H9 (cell line): ENCODE data around the gene SMNDC1. TPM values are rescaled to one million over a fixed set of nuclear protein-coding genes. Genes with fewer than 3 reads are reported as not detected.

ENCODE experiments used
- DNase-seq: peaks from one replicate; pipeline ENCODE4 v3.0.0-alpha.2; 2017
- H2AFZ ChIP-seq: one replicate; pipeline ENCODE4 v1.6.1; 2013; ENCODE audit warnings: mild to moderate bottlenecking, low read length, control low read depth, moderate library complexity
- H2AK5ac ChIP-seq: 2 replicates; pipeline ENCODE4 v1.6.1; 2013; ENCODE audit warnings: low read length, control low read depth, mixed read lengths; ENCODE audit not compliant: insufficient read length
- H2BK120ac ChIP-seq: one replicate; pipeline ENCODE4 v1.6.1; 2013; ENCODE audit warnings: low read depth, mild to moderate bottlenecking, low read length, control low read depth, inconsistent platforms; ENCODE audit not compliant: poor library complexity, severe bottlenecking
- H2BK12ac ChIP-seq: 2 replicates; pipeline ENCODE4 v1.6.1; 2013; ENCODE audit warnings: low read length, control low read depth, mixed read lengths, low read depth; ENCODE audit not compliant: insufficient read length
- H2BK15ac ChIP-seq: 2 replicates; pipeline ENCODE4 v1.6.1; 2013; ENCODE audit warnings: low read depth, low read length, control low read depth
- H2BK20ac ChIP-seq: one replicate; pipeline ENCODE4 v1.6.1; 2013; ENCODE audit warnings: low read depth, mild to moderate bottlenecking, low read length, control low read depth, inconsistent platforms; ENCODE audit not compliant: poor library complexity, severe bottlenecking
- H2BK5ac ChIP-seq: 2 replicates; pipeline ENCODE4 v1.6.1; 2013; ENCODE audit warnings: low read length, control low read depth, mixed read lengths; ENCODE audit not compliant: insufficient read length
- H3K14ac ChIP-seq: 2 replicates; pipeline ENCODE4 v1.6.1; 2013; ENCODE audit warnings: low read length, control low read depth; ENCODE audit not compliant: insufficient read depth
- H3K18ac ChIP-seq: 2 replicates; pipeline ENCODE4 v1.6.1; 2013; ENCODE audit warnings: low read depth, mild to moderate bottlenecking, mixed read lengths, low read length, control low read depth; ENCODE audit not compliant: insufficient read length
- H3K23ac ChIP-seq: 2 replicates; pipeline ENCODE4 v1.6.1; 2013; ENCODE audit warnings: low read length, control low read depth, mixed read lengths, low read depth; ENCODE audit not compliant: insufficient read length
- H3K23me2 ChIP-seq: 2 replicates; pipeline ENCODE4 v1.6.1; 2013; ENCODE audit warnings: low read depth, mild to moderate bottlenecking, mixed read lengths, low read length, control low read depth; ENCODE audit not compliant: insufficient read length, poor library complexity, severe bottlenecking
- H3K27ac ChIP-seq: 2 replicates; pipeline ENCODE4 v1.5.1; 2013; ENCODE audit warnings: low read length, control low read depth, mixed read lengths, low read depth; ENCODE audit not compliant: insufficient read length
- H3K27me3 ChIP-seq: 2 replicates; pipeline ENCODE4 v1.6.1; 2013; ENCODE audit warnings: low read length, control low read depth, inconsistent platforms; ENCODE audit not compliant: insufficient read depth
- H3K4ac ChIP-seq: 2 replicates; pipeline ENCODE4 v1.6.1; 2013; ENCODE audit warnings: low read depth, mild to moderate bottlenecking, control low read depth, inconsistent platforms, low read length, moderate library complexity
- H3K4me1 ChIP-seq: 2 replicates; pipeline ENCODE4 v1.6.1; 2013; ENCODE audit warnings: low read length, control low read depth, inconsistent platforms; ENCODE audit not compliant: insufficient read depth
- H3K4me2 ChIP-seq: 2 replicates; pipeline ENCODE4 v1.6.1; 2013; ENCODE audit warnings: low read length, control low read depth, mixed read lengths; ENCODE audit not compliant: insufficient read length, insufficient read depth
- H3K56ac ChIP-seq: 2 replicates; pipeline ENCODE4 v1.6.1; 2013; ENCODE audit warnings: low read depth, mild to moderate bottlenecking, mixed read lengths, low read length, control low read depth; ENCODE audit not compliant: insufficient read length
- H3K79me1 ChIP-seq: 2 replicates; pipeline ENCODE4 v1.6.1; 2013; ENCODE audit warnings: low read depth, mild to moderate bottlenecking, moderate library complexity, low read length, control low read depth, inconsistent platforms; ENCODE audit not compliant: insufficient read depth, poor library complexity, severe bottlenecking
- H3K79me2 ChIP-seq: 2 replicates; pipeline ENCODE4 v1.6.1; 2013; ENCODE audit warnings: low read length, control low read depth, inconsistent platforms; ENCODE audit not compliant: insufficient read depth
- H3K9ac ChIP-seq: 2 replicates; pipeline ENCODE4 v1.6.1; 2013; ENCODE audit warnings: low read length, control low read depth, mixed read lengths; ENCODE audit not compliant: insufficient read length; ENCODE audit errors: extremely low read depth
- H3K9me3 ChIP-seq: one replicate; pipeline ENCODE4 v1.6.1; 2013; ENCODE audit warnings: low read depth, low read length, inconsistent platforms; ENCODE audit not compliant: control insufficient read depth
- H3T11ph ChIP-seq: one replicate; pipeline ENCODE4 v1.6.1; 2013; ENCODE audit warnings: mild to moderate bottlenecking, low read length, control low read depth, inconsistent platforms
- H4K20me1 ChIP-seq: one replicate; pipeline ENCODE4 v1.6.1; 2013; ENCODE audit not compliant: control insufficient read depth, insufficient read length, insufficient read depth
- H4K5ac ChIP-seq: 2 replicates; pipeline ENCODE4 v1.6.1; 2013; ENCODE audit warnings: low read depth, mild to moderate bottlenecking, mixed read lengths, low read length, control low read depth; ENCODE audit not compliant: insufficient read length
- H4K8ac ChIP-seq: replicated peaks from 2 replicates; pipeline ENCODE4 v1.6.1; 2013; ENCODE audit warnings: low read length, control low read depth, mixed read lengths, low read depth; ENCODE audit not compliant: insufficient read length
- H4K91ac ChIP-seq: 2 replicates; pipeline ENCODE4 v1.6.1; 2013; ENCODE audit warnings: low read depth, mild to moderate bottlenecking, moderate library complexity, mixed read lengths, low read length, control low read depth; ENCODE audit not compliant: insufficient read length
- H3K27ac Mint-ChIP-seq, 3 experiments: 2 replicates in 2 of 3; 3 replicates in 1 of 3; pipeline ENCODE4 v1.8.0; 2020 to 2021; ENCODE audit warnings: mixed read lengths in 3 of 3, mild to moderate bottlenecking in 1 of 3, moderate library complexity in 1 of 3
- H3K27me3 Mint-ChIP-seq: 2 replicates; pipeline ENCODE4 v1.8.0; 2021; ENCODE audit warnings: low read depth, mild to moderate bottlenecking, moderate library complexity, mixed read lengths
- H3K36me3 Mint-ChIP-seq, 3 experiments: 2 replicates in 2 of 3; 3 replicates in 1 of 3; pipeline ENCODE4 v1.8.0; 2020 to 2021; ENCODE audit warnings: low read depth in 3 of 3, mixed read lengths in 3 of 3; ENCODE audit not compliant: insufficient read depth in 1 of 3
- H3K4me1 Mint-ChIP-seq, 2 experiments: 2 replicates each; pipeline ENCODE4 v1.8.0; 2020; ENCODE audit warnings: mixed read lengths in 2 of 2
- H3K4me3 Mint-ChIP-seq, 2 experiments: 2 replicates in 1 of 2; 3 replicates in 1 of 2; pipeline ENCODE4 v1.8.0; 2020 to 2021; ENCODE audit warnings: mild to moderate bottlenecking in 2 of 2, mixed read lengths in 2 of 2, moderate library complexity in 1 of 2
- H3K9me3 Mint-ChIP-seq, 2 experiments: 2 replicates in 1 of 2; 3 replicates in 1 of 2; pipeline ENCODE4 v1.8.0; 2020; ENCODE audit warnings: mild to moderate bottlenecking in 2 of 2, mixed read lengths in 2 of 2, moderate library complexity in 1 of 2
- CTCF ChIP-seq: fragments of 200-600 bp; sonication (generic); conservative IDR thresholded peaks from 3 replicates; pipeline ENCODE4 v1.8.0; 2021; ENCODE audit warnings: antibody characterized with exemption, mild to moderate bottlenecking
- total RNA-seq: library from RNA; stranded (reverse); gene quantifications from 2 replicates; pipeline ENCODE4 v1.2.1, GENCODE V29; 2021

The SMNDC1 gene
- total RNA-seq, 1 experiment from 2014 or later = 55.7 TPM

- no peak for DNase-seq
- no peak overlapping the region for H3K14ac ChIP-seq
- no peak overlapping the region for H2BK15ac ChIP-seq
- Mint-ChIP-seq H3K9me3 (no peaks in the 10 kb centered on the region), H3K27ac (no peak overlapping the region), H3K27me3 (peaks cover 5% of the 10 kb centered on the region), H3K36me3 (no peaks in the 10 kb centered on the region), H3K4me3 (no peak overlapping the region), H3K4me1 (peaks cover 9 to 17% of the 10 kb centered on the region in 2 experiments)
- TF ChIP-seq CTCF = no peak
- peaks cover under 1% of the 10 kb centered on the region; the same call in 1 of the 2 replicates for H3K4me1 ChIP-seq
- no peak overlapping the region for H2BK20ac ChIP-seq
- no peak overlapping the region for H3K9ac ChIP-seq
- no peaks in the 10 kb centered on the region for H3K9me3 ChIP-seq
- H4K20me1 ChIP-seq = no peaks in the 10 kb centered on the region
- H3K23me2 ChIP-seq = no peaks in the 10 kb centered on the region
- H3K27ac ChIP-seq = no peak overlapping the region
- no peaks in the 10 kb centered on the region for H3K79me1 ChIP-seq
- H3K27me3 ChIP-seq = no peaks in the 10 kb centered on the region
- H4K5ac ChIP-seq = no peak overlapping the region
- H3K79me2 ChIP-seq = no peaks in the 10 kb centered on the region
- no peak overlapping the region for H2BK5ac ChIP-seq
- H4K91ac ChIP-seq = no peak overlapping the region
- H2BK120ac ChIP-seq = no peak overlapping the region
- H3T11ph ChIP-seq = no peak overlapping the region
- no peak overlapping the region for H3K4ac ChIP-seq
- H2BK12ac ChIP-seq = no peak overlapping the region
- H3K18ac ChIP-seq = no peak overlapping the region
- no peak overlapping the region for H3K56ac ChIP-seq
- H3K23ac ChIP-seq = no peak overlapping the region
- no peak overlapping the region for H2AFZ ChIP-seq
- H2AK5ac ChIP-seq = no peak overlapping the region
- no peak overlapping the region for H3K4me2 ChIP-seq
- H4K8ac ChIP-seq = no peak overlapping the region
Measured at GRCh38 chr10:110348336-110348735, 43.6 kb upstream of the SMNDC1 start.
